Activated naive CD8-positive, alpha-beta T cell treated with anti-CD3 and anti-CD28 coated beads for 36 hours (primary cell): Measurements from ENCODE around the gene PCSK5. TPM values are rescaled to one million over a fixed set of nuclear protein-coding genes. Genes with fewer than 3 reads are reported as not detected.

Experiments used
- DNase-seq: peaks from one replicate; pipeline ENCODE4 v3.0.0; 2021
- H3K27ac Mint-ChIP-seq: one replicate; pipeline ENCODE4 v1.8.0; 2022; ENCODE audit warnings: mild to moderate bottlenecking, moderate library complexity, mixed read lengths
- H3K27me3 Mint-ChIP-seq: one replicate; pipeline ENCODE4 v1.8.0; 2022; ENCODE audit warnings: mild to moderate bottlenecking, mixed read lengths
- H3K36me3 Mint-ChIP-seq: one replicate; pipeline ENCODE4 v1.8.0; 2021; ENCODE audit warnings: mild to moderate bottlenecking, mixed read lengths
- H3K4me1 Mint-ChIP-seq: one replicate; pipeline ENCODE4 v1.8.0; 2021; ENCODE audit warnings: mixed read lengths
- H3K4me3 Mint-ChIP-seq: one replicate; pipeline ENCODE4 v1.8.0; 2022; ENCODE audit warnings: mild to moderate bottlenecking, moderate library complexity, mixed read lengths
- H3K9me3 Mint-ChIP-seq: one replicate; pipeline ENCODE4 v1.8.0; 2022; ENCODE audit warnings: mixed read lengths
- total RNA-seq, 2 experiments: library from RNA; stranded (reverse); gene quantifications; one replicate each; pipeline ENCODE4 v1.2.3, GENCODE V29; 2021

PCSK5 gene
- total RNA-seq, 2 experiments from 2014 or later, result 5.3 to 5.5 TPM

DNA sequence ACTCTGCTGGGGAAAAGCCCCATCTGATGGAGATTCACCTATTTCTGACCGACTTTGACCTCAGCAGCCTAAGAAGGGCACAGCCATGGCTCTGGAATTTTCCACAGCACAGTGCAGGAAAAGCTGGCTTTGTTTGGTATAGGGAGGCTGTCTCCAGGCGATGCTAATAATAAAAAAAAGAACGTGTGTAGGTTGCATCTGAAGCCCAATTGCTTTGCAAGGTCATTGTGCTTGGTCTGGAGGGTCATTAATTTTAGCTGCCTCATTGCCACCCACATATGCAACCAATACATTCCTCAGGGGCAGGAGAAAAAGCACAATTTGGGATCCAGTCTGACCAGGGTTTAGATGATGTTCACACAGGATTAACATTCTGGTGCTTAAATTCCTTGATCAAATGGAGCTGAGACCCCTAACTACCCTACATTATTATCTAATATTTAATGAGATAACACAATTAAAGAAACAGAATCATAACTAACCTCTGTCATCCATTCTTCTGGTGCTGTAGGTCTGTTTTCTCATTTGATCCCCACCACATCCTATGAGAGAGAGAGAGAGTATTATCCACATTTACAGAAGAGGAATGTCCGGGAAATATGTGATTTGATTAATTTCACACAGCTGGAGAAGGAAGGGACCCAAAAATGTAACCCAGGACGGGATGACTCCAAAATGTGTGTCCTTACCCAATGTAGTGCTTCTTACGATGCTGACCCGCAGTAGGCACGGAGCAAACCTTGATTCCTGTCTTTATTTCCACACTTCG, 327.8 kb downstream of the PCSK5 start:
- Mint-ChIP-seq H3K4me1 (no peaks in the 10 kb centered on the region), H3K36me3 (no peaks in the 10 kb centered on the region), H3K27ac (no peak overlapping the region), H3K27me3 (no peaks in the 10 kb centered on the region), H3K4me3 (no peak overlapping the region), H3K9me3 (no peaks in the 10 kb centered on the region)
- no peak for DNase-seq

DNA sequence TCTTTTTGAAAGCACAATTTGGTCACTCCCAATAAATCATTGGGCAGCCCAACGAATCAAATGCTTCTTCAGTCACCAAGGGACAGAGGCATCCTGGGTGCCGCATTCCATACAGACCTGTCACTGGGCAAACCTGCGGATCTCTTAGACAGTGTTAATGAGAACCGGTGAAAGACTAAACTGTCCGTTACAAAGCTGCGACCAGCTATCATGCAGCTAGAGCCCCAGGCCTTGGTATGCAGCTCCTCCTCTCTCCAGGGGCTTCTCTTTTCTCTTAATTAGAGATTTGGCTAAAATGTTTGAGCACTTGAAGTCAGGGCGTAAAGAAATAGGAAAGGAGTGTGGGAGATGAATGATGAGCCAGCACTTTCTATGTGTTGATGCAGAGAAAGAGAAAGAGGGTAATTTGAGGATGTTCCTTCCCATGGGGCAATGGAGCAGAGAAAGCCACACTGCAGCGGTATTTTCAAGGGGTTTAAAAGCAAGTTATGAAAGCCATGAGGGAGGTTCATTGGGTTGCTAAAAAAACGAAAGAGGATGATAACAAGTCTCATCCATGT, 328.5 kb downstream of the PCSK5 start:
- Mint-ChIP-seq H3K27ac (no peak overlapping the region), H3K27me3 (no peaks in the 10 kb centered on the region), H3K36me3 (no peaks in the 10 kb centered on the region), H3K4me3 (no peak overlapping the region), H3K9me3 (no peaks in the 10 kb centered on the region), H3K4me1 (no peaks in the 10 kb centered on the region)
- DNase-seq, result no peak

DNA sequence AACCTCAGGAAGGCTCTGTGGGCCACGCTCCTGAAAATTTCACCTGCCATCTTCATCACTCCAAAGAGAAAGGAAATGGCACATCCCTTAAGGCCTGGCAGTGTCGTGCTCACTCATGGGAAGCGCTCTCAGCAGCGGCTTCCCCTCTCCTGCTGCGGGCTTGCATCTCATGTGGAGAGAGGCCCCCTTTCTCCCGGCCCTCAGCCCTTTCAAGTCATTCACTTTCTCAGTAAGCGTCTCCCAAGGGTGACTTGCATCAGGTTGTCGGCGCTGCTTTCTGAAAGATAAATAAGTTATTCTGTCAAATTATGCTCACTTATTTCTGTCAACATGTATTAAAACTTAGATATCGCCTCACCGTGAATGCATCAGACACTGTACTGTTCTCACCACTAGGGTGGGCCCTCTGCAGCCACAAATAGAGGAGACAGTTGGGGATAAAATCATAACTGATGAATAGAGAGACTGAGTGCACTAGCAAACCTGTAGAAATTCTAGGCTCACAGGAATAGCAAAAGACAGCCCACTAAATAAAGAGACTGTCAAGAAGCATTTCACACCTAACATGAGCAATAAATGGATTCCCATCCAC, 329.2 kb downstream of the PCSK5 start:
- Mint-ChIP-seq H3K36me3 (no peaks in the 10 kb centered on the region), H3K27ac (no peak overlapping the region), H3K27me3 (no peaks in the 10 kb centered on the region), H3K9me3 (no peaks in the 10 kb centered on the region), H3K4me1 (no peaks in the 10 kb centered on the region), H3K4me3 (no peak overlapping the region)
- DNase-seq, result no peak

DNA sequence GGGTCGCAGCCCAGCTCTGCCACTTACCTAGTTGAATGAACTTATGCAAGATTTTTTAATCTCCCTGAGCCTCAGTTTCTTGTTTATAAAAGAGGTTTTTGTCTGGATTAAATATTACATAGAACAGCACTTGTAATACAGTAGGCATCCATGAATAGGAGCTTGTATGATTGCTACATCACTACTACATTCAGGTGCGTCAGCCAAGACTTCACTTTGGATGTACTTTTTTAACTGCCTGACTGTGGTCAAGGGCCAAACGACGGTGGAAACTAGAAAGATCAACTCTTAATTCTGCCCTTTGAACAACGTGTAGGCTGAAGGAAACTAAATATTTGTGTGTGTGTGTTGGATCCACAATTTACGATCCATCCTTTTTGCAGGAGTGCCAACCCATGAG, 330.9 kb downstream of the PCSK5 start:
- Mint-ChIP-seq H3K4me1 (no peaks in the 10 kb centered on the region), H3K27ac (no peak overlapping the region), H3K9me3 (no peaks in the 10 kb centered on the region), H3K36me3 (no peaks in the 10 kb centered on the region), H3K4me3 (no peak overlapping the region), H3K27me3 (no peaks in the 10 kb centered on the region)
- no peak for DNase-seq

DNA sequence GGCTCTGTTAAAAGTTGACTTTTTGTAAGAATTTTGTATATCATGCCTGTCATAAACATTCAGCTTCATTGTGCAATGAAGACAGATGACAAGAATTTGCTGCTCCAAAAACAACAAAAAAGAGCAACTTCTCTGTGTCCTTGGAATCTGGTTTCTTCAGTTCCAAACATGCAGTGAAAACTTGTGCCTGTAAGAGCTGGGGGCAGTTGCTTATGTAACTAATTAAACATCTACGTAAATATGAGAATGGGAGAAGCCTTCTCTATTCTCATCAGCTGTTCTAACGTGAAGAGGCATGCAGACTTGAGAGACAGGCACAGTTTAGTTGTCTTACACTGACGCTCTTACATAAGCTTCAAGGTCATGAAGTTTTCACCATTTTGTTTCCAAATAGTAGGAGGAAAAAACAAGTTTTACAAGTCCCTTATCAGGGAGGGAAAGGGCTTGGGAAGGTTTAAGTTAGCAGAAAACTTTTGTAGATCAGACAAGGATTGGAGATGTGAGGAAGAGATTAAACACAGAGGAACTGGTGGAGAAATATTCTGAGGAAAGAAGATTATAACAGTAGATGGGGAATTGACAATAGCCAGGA, 333.4 kb downstream of the PCSK5 start:
- H3K27ac Mint-ChIP-seq, result no peak overlapping the region
- H3K4me1 Mint-ChIP-seq, result no peaks in the 10 kb centered on the region

DNA sequence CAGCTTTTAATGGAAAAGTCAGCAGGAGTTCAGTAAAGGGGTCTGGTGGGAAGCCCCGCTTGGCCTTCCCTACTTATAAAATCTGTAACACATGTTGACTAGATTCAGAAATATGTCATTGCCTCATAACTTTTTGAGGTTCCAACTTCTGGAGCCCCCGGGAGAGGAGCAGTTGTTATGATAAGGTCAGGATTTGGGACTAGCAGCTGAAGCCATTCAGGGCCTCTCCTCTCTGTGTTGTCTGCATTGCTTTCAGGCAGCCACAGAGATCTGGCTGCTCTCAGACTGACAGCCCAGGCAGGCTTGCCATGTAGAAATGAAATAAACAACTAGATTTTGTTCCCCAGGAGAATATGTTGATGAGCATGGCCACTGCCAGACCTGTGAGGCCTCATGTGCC, 336.7 kb downstream of the PCSK5 start:
- Mint-ChIP-seq H3K27me3 (no peaks in the 10 kb centered on the region), H3K36me3 (no peaks in the 10 kb centered on the region), H3K9me3 (no peaks in the 10 kb centered on the region), H3K4me1 (no peaks in the 10 kb centered on the region), H3K27ac (no peak overlapping the region), H3K4me3 (no peak overlapping the region)
- DNase-seq, result no peak

More for the DNA sequence above, 333.4 kb downstream of the PCSK5 start:
- DNase-seq, result no peak
- no peaks in the 10 kb centered on the region for H3K36me3 Mint-ChIP-seq
- no peak overlapping the region for H3K4me3 Mint-ChIP-seq
- H3K9me3 Mint-ChIP-seq, result no peaks in the 10 kb centered on the region
- H3K27me3 Mint-ChIP-seq, result no peaks in the 10 kb centered on the region

DNA sequence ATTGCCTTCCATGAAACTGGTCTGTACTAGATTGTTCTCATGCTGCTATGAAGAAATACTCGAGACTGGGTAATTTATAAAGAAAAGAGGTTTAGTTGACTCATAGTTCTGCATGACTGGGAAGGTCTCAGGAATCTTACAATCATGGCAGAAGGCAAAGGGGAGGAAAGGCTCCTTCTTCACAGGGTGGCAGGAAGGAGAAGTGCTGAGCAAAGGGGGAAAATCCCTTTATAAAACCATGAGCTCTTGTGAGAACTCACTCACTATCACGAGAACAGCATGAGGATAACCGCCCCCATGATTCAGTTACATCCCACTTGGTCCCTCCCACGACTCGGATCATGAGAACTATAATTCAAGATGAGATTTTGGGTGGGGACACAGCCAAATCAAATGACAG, 340.5 kb downstream of the PCSK5 start:
- H3K4me1 Mint-ChIP-seq, result no peaks in the 10 kb centered on the region
- H3K27ac Mint-ChIP-seq, result no peak overlapping the region

DNA sequence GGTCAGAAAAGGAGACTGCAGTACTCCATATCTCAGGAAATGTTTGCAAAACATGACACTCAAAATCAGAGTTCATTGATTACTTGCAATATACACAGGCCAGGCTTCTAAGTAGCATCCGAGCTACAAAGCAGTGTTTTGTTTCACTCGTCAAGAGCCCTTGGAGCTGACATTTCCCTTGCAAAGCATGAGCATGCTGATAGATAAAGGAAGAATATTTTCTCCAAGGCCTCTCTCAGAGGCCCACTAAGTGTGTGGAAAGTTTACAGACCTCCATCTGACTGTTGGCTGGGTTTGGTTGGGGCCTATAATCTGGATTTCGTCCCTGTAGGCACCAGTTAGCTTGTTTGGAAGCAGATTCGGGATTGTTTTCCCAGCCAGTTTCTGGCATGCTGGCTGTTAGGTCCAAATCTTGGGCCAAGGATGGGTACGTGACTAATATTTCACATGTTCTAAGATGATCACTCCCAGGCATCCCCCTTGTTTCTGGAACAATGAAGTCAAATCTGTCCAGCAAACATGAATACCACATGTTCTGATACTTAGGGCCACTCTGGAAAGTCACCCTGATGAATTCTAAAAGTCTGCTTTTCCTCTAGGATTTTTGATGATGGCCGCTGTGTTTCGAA, 342.5 kb downstream of the PCSK5 start:
- H3K4me1 Mint-ChIP-seq, result no peaks in the 10 kb centered on the region
- no peak overlapping the region for H3K4me3 Mint-ChIP-seq
- no peak for DNase-seq
- H3K27ac Mint-ChIP-seq, result no peak overlapping the region
- no peaks in the 10 kb centered on the region for H3K27me3 Mint-ChIP-seq
- H3K9me3 Mint-ChIP-seq, result no peaks in the 10 kb centered on the region
- H3K36me3 Mint-ChIP-seq, result no peaks in the 10 kb centered on the region

More for the DNA sequence above, 340.5 kb downstream of the PCSK5 start:
- H3K9me3 Mint-ChIP-seq, result no peaks in the 10 kb centered on the region
- no peaks in the 10 kb centered on the region for H3K27me3 Mint-ChIP-seq
- H3K4me3 Mint-ChIP-seq, result no peak overlapping the region
- no peaks in the 10 kb centered on the region for H3K36me3 Mint-ChIP-seq
- DNase-seq, result no peak

DNA sequence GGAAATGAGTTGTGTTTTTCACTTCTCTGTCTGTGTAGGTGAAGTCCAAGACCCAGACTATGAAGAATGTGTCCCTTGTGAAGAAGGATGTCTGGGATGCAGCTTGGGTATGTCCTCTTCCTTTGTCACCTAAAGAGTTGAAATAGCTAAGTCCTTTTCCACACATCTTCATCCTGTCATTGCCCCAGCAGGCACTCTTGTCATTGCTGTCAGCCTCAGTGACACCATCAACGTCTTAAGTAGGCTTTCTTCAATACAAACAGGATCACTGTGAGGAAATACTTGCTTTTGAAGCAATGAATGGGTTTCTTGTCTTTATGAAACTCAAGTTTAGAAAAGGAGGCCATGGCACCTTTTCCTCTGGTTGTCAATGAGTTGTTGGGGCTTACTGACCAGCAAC, 350.1 kb downstream of the PCSK5 start:
- H3K36me3 Mint-ChIP-seq, result no peaks in the 10 kb centered on the region
- no peaks in the 10 kb centered on the region for H3K4me1 Mint-ChIP-seq
- no peak overlapping the region for H3K4me3 Mint-ChIP-seq
- H3K27ac Mint-ChIP-seq, result no peak overlapping the region
- H3K27me3 Mint-ChIP-seq, result no peaks in the 10 kb centered on the region
- H3K9me3 Mint-ChIP-seq, result no peaks in the 10 kb centered on the region
- no peak for DNase-seq

DNA sequence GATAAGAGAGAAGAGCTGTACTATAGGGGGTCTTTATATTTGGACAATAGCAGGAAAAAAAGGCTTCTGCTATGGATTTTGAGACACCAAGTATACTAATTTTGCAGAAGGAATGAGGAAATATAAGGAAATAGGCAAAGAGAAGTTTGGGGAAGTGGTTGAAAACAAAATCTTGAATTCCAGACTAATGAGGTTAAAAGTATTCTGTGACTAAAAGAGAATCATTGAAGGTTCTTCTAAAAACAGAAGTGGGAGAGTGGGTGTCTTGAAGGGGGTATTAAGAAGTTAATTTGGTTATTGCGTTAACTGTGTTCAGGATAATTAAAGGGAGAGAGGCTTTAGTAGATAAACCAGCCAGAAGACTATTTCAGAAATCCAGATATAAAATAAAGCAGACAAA, 355.0 kb downstream of the PCSK5 start:
- no peak overlapping the region for H3K4me3 Mint-ChIP-seq
- no peaks in the 10 kb centered on the region for H3K9me3 Mint-ChIP-seq
- no peak for DNase-seq
- H3K36me3 Mint-ChIP-seq, result no peaks in the 10 kb centered on the region
- H3K27me3 Mint-ChIP-seq, result no peaks in the 10 kb centered on the region
- H3K4me1 Mint-ChIP-seq, result no peaks in the 10 kb centered on the region
- no peak overlapping the region for H3K27ac Mint-ChIP-seq

DNA sequence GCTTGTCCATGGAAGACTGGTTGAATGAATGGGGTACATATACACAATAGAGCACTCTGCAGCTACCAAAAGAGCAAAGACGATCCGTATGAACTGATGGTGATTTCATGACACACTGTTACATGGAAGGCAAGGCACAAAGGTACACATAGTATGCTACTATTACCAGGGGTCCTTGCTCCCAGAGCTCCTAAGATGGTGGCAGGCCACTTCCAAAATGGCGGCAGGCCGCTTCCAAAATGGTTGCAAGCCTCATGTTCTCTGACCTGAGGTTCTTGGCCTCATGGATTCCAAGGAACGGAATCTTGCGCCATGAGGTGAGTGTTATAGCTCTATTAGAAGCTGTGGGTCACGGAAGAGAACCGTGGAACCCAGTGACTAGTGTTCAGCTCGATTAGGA, 356.2 kb downstream of the PCSK5 start:
- Mint-ChIP-seq H3K9me3 (no peaks in the 10 kb centered on the region), H3K27me3 (no peaks in the 10 kb centered on the region), H3K36me3 (no peaks in the 10 kb centered on the region), H3K27ac (no peak overlapping the region), H3K4me3 (no peak overlapping the region), H3K4me1 (no peaks in the 10 kb centered on the region)
- no peak for DNase-seq

DNA sequence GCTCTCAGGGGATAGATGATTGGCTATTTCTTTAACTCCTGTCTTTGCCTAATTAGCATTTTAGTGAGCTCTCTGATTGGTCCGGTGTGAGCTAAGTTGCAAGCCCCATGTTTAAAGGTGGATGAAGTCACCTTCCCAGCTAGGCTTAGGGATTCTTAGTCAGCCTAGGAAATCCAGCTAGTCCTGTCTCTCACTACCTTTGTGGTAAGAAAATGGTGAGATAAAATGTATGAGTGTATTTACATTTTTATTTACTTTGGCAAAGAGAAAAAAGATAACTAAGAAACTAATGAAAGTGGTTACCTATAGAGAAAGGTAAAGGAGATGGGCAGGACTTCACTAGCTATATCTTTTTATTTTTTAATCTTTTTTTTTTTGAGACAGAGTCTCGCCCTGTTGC, 357.0 kb downstream of the PCSK5 start:
- H3K4me3 Mint-ChIP-seq, result no peak overlapping the region
- no peaks in the 10 kb centered on the region for H3K27me3 Mint-ChIP-seq
- H3K4me1 Mint-ChIP-seq, result no peaks in the 10 kb centered on the region
- H3K36me3 Mint-ChIP-seq, result no peaks in the 10 kb centered on the region
- no peak for DNase-seq
- no peaks in the 10 kb centered on the region for H3K9me3 Mint-ChIP-seq
- H3K27ac Mint-ChIP-seq, result no peak overlapping the region

DNA sequence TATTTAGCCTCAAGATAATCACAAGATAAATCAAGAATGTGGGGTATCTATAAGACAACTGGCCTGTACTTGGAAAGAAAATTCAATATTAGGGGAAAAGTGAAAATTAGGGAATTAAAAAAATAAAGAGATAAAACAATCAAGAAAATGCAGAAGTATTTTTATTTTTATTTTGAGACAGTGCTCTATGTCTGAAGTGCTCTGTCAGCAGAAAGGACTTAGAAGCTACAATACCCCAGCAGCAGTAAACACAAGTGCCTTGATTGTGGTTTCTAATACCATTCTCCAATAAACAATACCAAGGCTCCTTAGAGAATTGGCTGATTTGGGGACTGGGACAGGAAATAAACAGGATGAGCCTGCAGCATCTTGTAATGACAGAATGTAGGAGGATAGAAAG, 358.8 kb downstream of the PCSK5 start:
- no peak overlapping the region for H3K27ac Mint-ChIP-seq
- no peaks in the 10 kb centered on the region for H3K27me3 Mint-ChIP-seq
- no peak for DNase-seq
- H3K36me3 Mint-ChIP-seq, result no peaks in the 10 kb centered on the region
- no peak overlapping the region for H3K4me3 Mint-ChIP-seq
- no peaks in the 10 kb centered on the region for H3K9me3 Mint-ChIP-seq
- no peaks in the 10 kb centered on the region for H3K4me1 Mint-ChIP-seq

DNA sequence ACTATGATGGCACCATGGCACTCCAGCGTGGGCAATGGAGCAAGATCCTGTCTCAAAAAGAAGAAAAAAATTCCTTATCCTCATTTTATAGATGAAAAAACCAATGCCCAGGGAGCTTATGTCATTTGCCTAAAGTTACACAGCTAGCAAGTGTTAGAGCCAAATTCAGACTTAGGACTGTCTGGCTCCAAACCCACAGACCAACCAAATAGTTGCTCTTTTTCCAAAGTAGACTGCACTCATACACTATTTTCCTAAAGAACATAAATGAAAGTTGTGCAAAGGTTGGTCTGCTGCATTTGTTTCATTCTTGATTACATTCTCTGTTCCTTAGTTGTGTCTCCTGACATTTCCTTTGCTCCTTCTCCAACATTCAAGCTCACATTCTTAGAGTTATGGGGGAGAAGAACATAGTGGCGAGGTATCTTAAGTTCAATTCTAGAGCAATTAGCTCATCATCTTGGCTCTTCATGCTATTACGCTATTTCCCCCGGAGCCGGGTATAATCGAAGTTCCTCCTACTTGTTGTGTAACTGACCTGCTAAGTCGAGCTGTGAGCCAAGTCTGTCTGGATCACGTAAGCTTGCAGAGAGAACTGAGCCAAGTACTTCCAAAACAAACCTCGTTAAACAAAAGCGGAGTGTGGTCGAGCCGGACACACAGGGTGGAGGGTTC, 365.4 kb downstream of the PCSK5 start:
- H3K9me3 Mint-ChIP-seq, result no peaks in the 10 kb centered on the region
- H3K4me1 Mint-ChIP-seq, result no peaks in the 10 kb centered on the region
- no peak overlapping the region for H3K4me3 Mint-ChIP-seq
- DNase-seq, result no peak
- H3K36me3 Mint-ChIP-seq, result no peaks in the 10 kb centered on the region
- no peak overlapping the region for H3K27ac Mint-ChIP-seq
- H3K27me3 Mint-ChIP-seq, result no peaks in the 10 kb centered on the region

DNA sequence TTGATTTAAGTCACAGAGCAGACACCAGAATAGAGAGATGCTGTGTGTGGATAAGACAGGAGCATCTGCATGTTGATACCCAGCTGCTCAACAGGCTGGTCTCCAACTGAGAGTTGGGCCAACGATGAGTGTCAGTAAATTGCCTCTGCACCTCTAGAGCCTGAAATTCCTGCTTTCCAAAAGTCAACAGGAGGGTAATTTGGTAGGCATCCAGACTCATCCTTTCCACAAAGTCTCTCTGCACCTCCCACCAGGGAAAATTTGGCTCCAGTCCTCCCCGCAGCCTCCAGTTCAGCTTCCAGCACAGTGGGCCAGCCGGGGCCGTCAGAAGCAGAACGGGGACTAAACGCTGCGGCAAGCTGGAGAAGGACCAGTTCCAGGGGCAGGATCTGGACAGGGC, 366.8 kb downstream of the PCSK5 start:
- Mint-ChIP-seq H3K27ac (no peak overlapping the region), H3K36me3 (no peaks in the 10 kb centered on the region), H3K9me3 (no peaks in the 10 kb centered on the region), H3K4me3 (no peak overlapping the region), H3K4me1 (no peaks in the 10 kb centered on the region), H3K27me3 (no peaks in the 10 kb centered on the region)
- no peak for DNase-seq
